ENCODE data around the gene MTCH1.

Gene MTCH1

GRCh38 chr6:36927691-36928546, 58.1 kb downstream of the MTCH1 start:
- no peak for DNase-seq (ENCODE audit: extremely low read depth in 1 of 2, low read depth in 1 of 2)

GRCh38 chr6:36926708-36927513, 59.1 kb downstream of the MTCH1 start:
- no peak for DNase-seq (ENCODE audit: extremely low read depth in 1 of 2, low read depth in 1 of 2)

- peak in 1 of 2 donors; percentile 11 for DNase-seq (ENCODE audit: extremely low read depth in 1 of 2, low read depth in 1 of 2)
Observed at GRCh38 chr6:36925809-36926208, 60.2 kb downstream of the MTCH1 start.

- no peak for DNase-seq (ENCODE audit: extremely low read depth in 1 of 2, low read depth in 1 of 2)
Observed at GRCh38 chr6:36924778-36925374, 61.1 kb downstream of the MTCH1 start.

GRCh38 chr6:36924131-36924530, 61.9 kb downstream of the MTCH1 start:
- no peak for DNase-seq (ENCODE audit: extremely low read depth in 1 of 2, low read depth in 1 of 2)

- no peak for DNase-seq (ENCODE audit: extremely low read depth in 1 of 2, low read depth in 1 of 2)
Observed at GRCh38 chr6:36920546-36920945, 65.5 kb downstream of the MTCH1 start.

GRCh38 chr6:36920049-36920448, 65.9 kb downstream of the MTCH1 start:
- DNase-seq (ENCODE audit: extremely low read depth in 1 of 2, low read depth in 1 of 2) = no peak
